Karpas-422 (cell line): ENCODE results near the gene ANKS1B. TPM values are rescaled to one million over a fixed set of nuclear protein-coding genes. Genes with fewer than 3 reads are reported as not detected.
"Not testable (repeated sequence)": the region's sequence is repeated elsewhere in the genome, so short reads cannot be mapped to it uniquely, and the experiment has no call there.

Source experiments
- DNase-seq: peaks from one replicate; pipeline ENCODE4 v3.0.0-alpha.2; 2015
- H2AFZ ChIP-seq: fragments of 200-600 bp; sonication (generic); 2 replicates; pipeline ENCODE4 v1.6.1; 2014; ENCODE audit warnings: antibody characterized with exemption, low read length, mixed read lengths
- H3K27ac ChIP-seq: fragments of 200-600 bp; sonication (generic); 2 replicates; pipeline ENCODE4 v1.5.1; 2014; ENCODE audit warnings: mild to moderate bottlenecking, low read length, moderate library complexity
- H3K27me3 ChIP-seq: fragments of 200-600 bp; sonication (generic); 2 replicates; pipeline ENCODE4 v1.6.1; 2014; ENCODE audit warnings: low read length, mixed read lengths
- H3K36me3 ChIP-seq: fragments of 200-600 bp; sonication (generic); 2 replicates; pipeline ENCODE4 v1.6.1; 2014; ENCODE audit warnings: low read length, mixed read lengths; ENCODE audit not compliant: insufficient read depth
- H3K4me1 ChIP-seq: fragments of 200-600 bp; sonication (generic); 2 replicates; pipeline ENCODE4 v1.6.1; 2014; ENCODE audit warnings: mild to moderate bottlenecking, low read length, mixed read lengths
- H3K4me2 ChIP-seq: fragments of 200-600 bp; sonication (generic); 2 replicates; pipeline ENCODE4 v1.6.1; 2014; ENCODE audit warnings: low read length, low read depth, mild to moderate bottlenecking; ENCODE audit not compliant: poor library complexity, severe bottlenecking
- H3K4me3 ChIP-seq: fragments of 200-600 bp; sonication (generic); 2 replicates; pipeline ENCODE4 v1.5.1; 2014; ENCODE audit warnings: mild to moderate bottlenecking, antibody characterized with exemption, low read length, mixed read lengths
- H3K79me2 ChIP-seq: fragments of 200-600 bp; sonication (generic); 2 replicates; pipeline ENCODE4 v1.6.1; 2014; ENCODE audit warnings: mild to moderate bottlenecking, low read length, mixed read lengths
- H3K9ac ChIP-seq: fragments of 200-600 bp; sonication (generic); 2 replicates; pipeline ENCODE4 v1.6.0; 2014; ENCODE audit warnings: low read length
- H3K9me2 ChIP-seq: fragments of 200-600 bp; sonication (generic), shearing (Covaris generic); replicated peaks from 2 replicates; pipeline ENCODE4 v1.6.0; 2014; ENCODE audit warnings: mild to moderate bottlenecking, low read length, moderate library complexity; ENCODE audit not compliant: insufficient read depth
- H3K9me3 ChIP-seq: fragments of 300-700, 200-600 bp; sonication (generic); 2 replicates; pipeline ENCODE4 v1.6.1; 2014; ENCODE audit warnings: low read length, mixed read lengths
- H4K20me1 ChIP-seq: fragments of 200-600 bp; sonication (generic); 2 replicates; pipeline ENCODE4 v1.6.1; 2014; ENCODE audit warnings: mild to moderate bottlenecking, antibody characterized with exemption, low read length, low read depth; ENCODE audit not compliant: insufficient read depth
- total RNA-seq: library from RNA; depleted of rRNA; stranded (reverse); fragments of >200 nt; shearing (Covaris generic); gene quantifications from 2 replicates; pipeline ENCODE4 v1.2.3, GENCODE V29; 2014; ENCODE audit warnings: low replicate concordance

The ANKS1B gene
- total RNA-seq, 1 experiment from 2014 or later: 23.4 TPM

GRCh38 chr12:99045158-99045557 lies 939.6 kb downstream of the ANKS1B start:
- Histone ChIP-seq H3K9ac (peak overlapping the region; percentile 48), H3K4me2 (peak overlapping the region; percentile 34), H4K20me1 (no peaks in the 10 kb centered on the region), H2AFZ (peak overlapping the region; percentile 52; the same call in 1 of the 2 replicates), H3K79me2 (no peaks in the 10 kb centered on the region), H3K9me3 (peaks cover 3% of the 10 kb centered on the region; the same call in 1 of the 2 replicates), H3K4me1 (peaks cover 57% of the 10 kb centered on the region), H3K27me3 (no peaks in the 10 kb centered on the region), H3K9me2 (no peaks in the 10 kb centered on the region), H3K27ac (peak overlapping the region; percentile 63), H3K4me3 (no peak overlapping the region), H3K36me3 (no peaks in the 10 kb centered on the region; the same call in 1 of the 2 replicates)
- DNase-seq: peak; percentile 63

DNA sequence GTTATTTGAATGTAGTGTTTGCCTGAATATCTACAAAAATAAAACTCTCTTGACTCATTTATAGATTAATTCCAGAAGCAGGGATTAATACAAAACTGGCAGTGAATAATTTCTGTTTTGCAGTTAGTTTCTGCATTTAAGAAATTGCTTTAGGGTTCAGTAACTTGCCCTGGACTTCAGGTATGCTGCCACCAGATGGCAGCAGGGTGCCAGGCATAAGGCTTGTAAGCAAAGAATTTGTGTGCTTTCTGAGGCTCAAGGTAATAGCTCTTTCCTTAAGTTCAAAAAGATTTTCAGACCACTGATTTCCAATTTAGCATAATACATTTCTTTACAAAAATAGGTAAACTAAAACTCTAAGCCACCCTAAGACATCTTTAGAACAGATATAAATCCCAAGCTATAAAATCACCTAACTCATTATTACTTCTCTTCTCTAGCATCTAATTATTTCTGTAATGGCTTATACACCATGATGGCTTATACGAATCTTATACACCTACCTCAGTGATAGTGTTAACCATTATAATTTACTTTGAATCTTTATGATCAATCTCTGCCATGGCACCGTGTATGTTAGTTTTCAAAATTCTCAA lies 941.3 kb downstream of the ANKS1B start:
- Histone ChIP-seq H3K27me3 (no peaks in the 10 kb centered on the region), H4K20me1 (no peaks in the 10 kb centered on the region), H3K4me3 (no peak overlapping the region), H3K9me2 (no peaks in the 10 kb centered on the region), H3K4me2 (peak overlapping the region; percentile 34), H3K79me2 (no peaks in the 10 kb centered on the region), H3K36me3 (no peaks in the 10 kb centered on the region; the same call in 1 of the 2 replicates), H3K9ac (peak overlapping the region; percentile 48; the same call in 1 of the 2 replicates), H3K27ac (peak overlapping the region; percentile 63), H3K9me3 (peaks cover 3% of the 10 kb centered on the region; the same call in 1 of the 2 replicates), H3K4me1 (peaks cover 70% of the 10 kb centered on the region), H2AFZ (no peak overlapping the region)
- DNase-seq: peak; percentile 94

- Histone ChIP-seq H2AFZ (0 out of 2 replicates have a peak overlapping the region, but pooled peaks have one; percentile 10), H3K9ac (no peak overlapping the region), H3K9me2 (no peaks in the 10 kb centered on the region), H3K4me3 (no peak overlapping the region), H3K4me2 (peak overlapping the region; percentile 21), H3K79me2 (no peaks in the 10 kb centered on the region), H3K4me1 (peaks cover 82% of the 10 kb centered on the region), H3K9me3 (peaks cover 3% of the 10 kb centered on the region; the same call in 1 of the 2 replicates), H4K20me1 (no peaks in the 10 kb centered on the region), H3K27me3 (no peaks in the 10 kb centered on the region), H3K36me3 (no peaks in the 10 kb centered on the region), H3K27ac (peak overlapping the region; percentile 53)
- DNase-seq: no peak
Observed at GRCh38 chr12:99042226-99042625, 942.5 kb downstream of the ANKS1B start.

DNA sequence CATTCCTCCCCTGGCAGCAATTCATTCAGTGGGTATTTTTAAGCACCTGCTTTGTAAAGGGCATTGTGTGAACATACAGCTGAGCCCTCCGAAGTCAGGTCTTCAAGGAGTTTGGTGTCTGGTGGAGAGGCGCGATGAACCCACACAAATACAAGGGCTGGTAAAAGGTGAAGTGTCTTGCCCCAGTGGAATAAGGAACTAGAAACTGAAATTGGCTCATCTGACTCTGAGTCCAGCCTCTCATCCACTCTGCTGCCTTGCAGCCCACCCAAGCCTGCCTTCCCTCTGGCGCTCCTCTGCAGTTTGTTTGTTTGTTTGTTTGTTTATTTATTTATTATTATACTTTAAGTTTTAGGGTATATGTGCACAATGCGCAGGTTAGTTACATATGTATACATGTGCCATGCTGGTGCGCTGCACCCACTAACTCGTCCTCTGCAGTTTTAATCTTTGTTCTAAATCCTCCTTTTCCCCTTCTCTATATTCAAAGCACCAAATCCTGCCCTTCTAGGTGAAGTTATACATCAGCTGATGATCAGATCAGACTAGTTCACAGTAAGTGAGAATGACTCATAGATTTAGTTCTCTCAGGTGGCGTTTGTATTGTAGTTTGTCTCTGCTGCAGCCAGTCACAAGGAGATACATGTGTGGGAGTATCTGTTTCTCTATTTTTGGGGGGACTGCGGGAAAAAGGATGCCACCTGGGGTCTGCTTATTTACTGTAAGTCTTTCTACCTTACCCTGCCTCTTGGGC lies 945.2 kb downstream of the ANKS1B start:
- Histone ChIP-seq H3K79me2 (no peaks in the 10 kb centered on the region), H3K4me2 (peak overlapping the region; percentile 26), H4K20me1 (no peaks in the 10 kb centered on the region), H3K27ac (peak overlapping the region; percentile 99), H3K9me3 (no peaks in the 10 kb centered on the region), H3K36me3 (no peaks in the 10 kb centered on the region), H3K4me1 (peaks cover 95% of the 10 kb centered on the region), H3K27me3 (no peaks in the 10 kb centered on the region), H3K9ac (peak overlapping the region; percentile 50), H2AFZ (peak overlapping the region; percentile 50; the same call in 1 of the 2 replicates), H3K9me2 (no peaks in the 10 kb centered on the region), H3K4me3 (no peak overlapping the region; the same call in 1 of the 2 replicates)
- peak; percentile 78 for DNase-seq

DNA sequence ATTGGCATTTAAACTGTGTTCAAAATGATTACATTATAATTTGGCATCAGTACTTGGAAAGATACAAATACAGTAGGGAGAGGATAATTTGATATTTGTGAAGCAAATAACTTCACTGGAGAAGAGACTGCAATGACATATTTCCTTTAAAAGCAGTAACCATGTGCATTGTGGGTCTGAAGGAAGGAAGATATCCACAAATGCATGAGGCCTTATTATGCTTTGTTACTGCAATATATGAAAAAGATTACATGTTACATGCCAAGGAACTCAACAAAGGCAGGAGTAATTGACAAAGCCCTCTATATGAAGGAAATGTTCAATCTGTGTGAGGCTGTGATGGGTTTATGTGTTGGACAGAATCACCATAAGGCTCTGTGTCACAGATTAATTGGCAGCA lies 948.2 kb downstream of the ANKS1B start:
- H3K9me2 ChIP-seq: no peaks in the 10 kb centered on the region
- H3K27me3 ChIP-seq: no peaks in the 10 kb centered on the region
- H3K4me2 ChIP-seq: peak overlapping the region; percentile 29
- no peak overlapping the region for H3K4me3 ChIP-seq
- peak overlapping the region; percentile 51; the same call in 1 of the 2 replicates for H3K9ac ChIP-seq
- H3K79me2 ChIP-seq: no peaks in the 10 kb centered on the region
- peaks cover 97% of the 10 kb centered on the region for H3K4me1 ChIP-seq
- no peaks in the 10 kb centered on the region for H4K20me1 ChIP-seq
- no peaks in the 10 kb centered on the region for H3K9me3 ChIP-seq
- H2AFZ ChIP-seq: peak overlapping the region; percentile 16; the same call in 1 of the 2 replicates
- no peak for DNase-seq
- peak overlapping the region; percentile 99 for H3K27ac ChIP-seq
- H3K36me3 ChIP-seq: no peaks in the 10 kb centered on the region; the same call in 1 of the 2 replicates

- H3K4me3 ChIP-seq: no peak overlapping the region
- H2AFZ ChIP-seq: 0 out of 2 replicates have a peak overlapping the region, but pooled peaks have one; percentile 10
- H3K27me3 ChIP-seq: no peaks in the 10 kb centered on the region
- peak; percentile 86 for DNase-seq
- H3K9me3 ChIP-seq: no peaks in the 10 kb centered on the region
- H3K36me3 ChIP-seq: no peaks in the 10 kb centered on the region; the same call in 1 of the 2 replicates
- no peaks in the 10 kb centered on the region for H4K20me1 ChIP-seq
- no peaks in the 10 kb centered on the region for H3K9me2 ChIP-seq
- H3K79me2 ChIP-seq: no peaks in the 10 kb centered on the region
- H3K4me1 ChIP-seq: peaks cover 100% of the 10 kb centered on the region
- H3K27ac ChIP-seq: peak overlapping the region; percentile 99
- H3K9ac ChIP-seq: peak overlapping the region; percentile 51
- H3K4me2 ChIP-seq: peak overlapping the region; percentile 29
Observed at GRCh38 chr12:99035803-99036202, 948.9 kb downstream of the ANKS1B start.

DNA sequence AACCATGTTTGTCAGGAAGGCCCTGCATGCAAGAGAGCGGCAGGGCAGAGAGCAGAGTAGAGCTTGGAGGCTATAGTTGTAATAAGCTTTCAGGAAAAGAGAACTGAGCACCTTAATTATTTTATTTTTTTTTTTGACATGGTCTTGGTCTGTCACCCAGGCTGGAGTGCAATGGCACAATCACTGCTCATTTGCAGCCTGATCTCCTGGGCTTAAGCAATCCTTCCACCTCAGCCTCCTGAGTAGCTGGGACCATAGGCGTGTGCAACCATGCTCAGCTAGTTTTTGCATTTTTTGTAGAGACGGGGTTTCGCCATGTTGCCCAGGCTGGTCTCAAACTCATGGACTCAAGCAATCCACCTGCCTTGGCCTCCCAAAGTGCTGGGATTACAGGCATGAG lies 950.5 kb downstream of the ANKS1B start:
- peak overlapping the region; percentile 65 for H3K4me2 ChIP-seq
- DNase-seq: peak; percentile 96
- H2AFZ ChIP-seq: not testable (repeated sequence)

More for the DNA sequence above, 950.5 kb downstream of the ANKS1B start:
- not testable (repeated sequence) for H3K36me3 ChIP-seq, H3K79me2 ChIP-seq, H3K27me3 ChIP-seq, H3K9me2 ChIP-seq, H3K9me3 ChIP-seq, H4K20me1 ChIP-seq
- H3K4me3 ChIP-seq: peak overlapping the region; percentile 33; the same call in 1 of the 2 replicates
- peaks cover 100% of the 10 kb centered on the region for H3K4me1 ChIP-seq
- H3K9ac ChIP-seq: peak overlapping the region; percentile 70
- H3K27ac ChIP-seq: peak overlapping the region; percentile 99
